ENCODE results near the gene PTPRK. TPM values are rescaled to one million over a fixed set of nuclear protein-coding genes. Genes with fewer than 3 reads are reported as not detected.

Gene PTPRK
- total RNA-seq, 1 experiment from 2014 or later = 34.2 TPM

- Histone ChIP-seq H3K27ac (ENCODE audit: low read depth, low read length) (no peak overlapping the region), H3K27me3 (ENCODE audit: insufficient read depth, low read length) (no peaks in the 10 kb centered on the region), H3K9me3 (ENCODE audit: control insufficient read depth in 1 of 2, insufficient read depth in 1 of 2, low read depth in 1 of 2, low read length in 2 of 2) (no peaks in the 10 kb centered on the region), H3K4me2 (ENCODE audit: low read length) (no peak overlapping the region), H3K36me3 (ENCODE audit: control insufficient read depth in 1 of 2, insufficient read depth in 2 of 2, low read length in 2 of 2) (no peaks in the 10 kb centered on the region), H3K9me2 (ENCODE audit: insufficient read depth) (no peaks in the 10 kb centered on the region), H3K4me1 (ENCODE audit: control insufficient read depth in 1 of 2, insufficient read depth in 2 of 2, low read length in 2 of 2) (no peaks in the 10 kb centered on the region), H2AFZ (ENCODE audit: low read depth, low read length, poor library complexity, severe bottlenecking) (no peak overlapping the region), H3K79me2 (ENCODE audit: insufficient read depth, low read length) (no peaks in the 10 kb centered on the region), H3K4me3 (replicated peaks in 1 of 2; ENCODE audit: low read depth in 1 of 2, low read length in 2 of 2) (no peak overlapping the region), H4K20me1 (ENCODE audit: insufficient read depth) (no peaks in the 10 kb centered on the region), H3K9ac (ENCODE audit: low read length) (no peak overlapping the region)
- no peak for TF ChIP-seq TCF7L2 (IDR thresholded peaks at IDR 0.05; ENCODE audit: borderline replicate concordance, extremely low read depth, insufficient read depth, insufficient read length)
- ATAC-seq (no peak), DNase-seq (ENCODE audit: low read depth, low spot score) (no peak)
- BruUV-seq (replicated peaks) = no TSS peak
- ChIA-PET POLR2A (no interaction called here), RAD21 (ENCODE audit: low non-redundant PET in 1 of 2, low total read pairs in 2 of 2, uncharacterized antibody in 2 of 2, unreplicated experiment in 2 of 2) (no interaction called here), CTCF (no interaction called here)
- intact Hi-C loops (cut with micrococcal nuclease) = no loop called here
Measured at GRCh38 chr6:128388380-128388779, 132.0 kb downstream of the PTPRK start.

GRCh38 chr6:128380891-128381290, 139.5 kb downstream of the PTPRK start:
- H3K36me3 ChIP-seq (ENCODE audit: control insufficient read depth in 1 of 2, insufficient read depth in 2 of 2, low read length in 2 of 2) = no peaks in the 10 kb centered on the region
- RAD21 ChIA-PET (ENCODE audit: low non-redundant PET in 1 of 2, low total read pairs in 2 of 2, uncharacterized antibody in 2 of 2, unreplicated experiment in 2 of 2) = no interaction called here
- intact Hi-C loops (cut with micrococcal nuclease) = no loop called here
- no peak overlapping the region for H3K4me2 ChIP-seq (ENCODE audit: low read length)
- H3K79me2 ChIP-seq (ENCODE audit: insufficient read depth, low read length) = 0 out of 2 replicates have a peak, but pooled peaks cover 2% of the 10 kb centered on the region
- no peak overlapping the region for H3K9ac ChIP-seq (ENCODE audit: low read length)
- no peaks in the 10 kb centered on the region for H3K4me1 ChIP-seq (ENCODE audit: control insufficient read depth in 1 of 2, insufficient read depth in 2 of 2, low read length in 2 of 2)
- BruUV-seq (replicated peaks) = no TSS peak
- H3K27ac ChIP-seq (ENCODE audit: low read depth, low read length) = no peak overlapping the region
- H4K20me1 ChIP-seq (ENCODE audit: insufficient read depth) = no peaks in the 10 kb centered on the region
- ATAC-seq (no peak), DNase-seq (ENCODE audit: low read depth, low spot score) (no peak)
- POLR2A ChIA-PET = no interaction called here
- H3K27me3 ChIP-seq (ENCODE audit: insufficient read depth, low read length) = no peaks in the 10 kb centered on the region
- H3K4me3 ChIP-seq (replicated peaks in 1 of 2; ENCODE audit: low read depth in 1 of 2, low read length in 2 of 2) = no peak overlapping the region
- TF ChIP-seq EZH2phosphoT487 (IDR thresholded peaks at IDR 0.05; ENCODE audit: borderline replicate concordance) (no peak), YY1 (IDR thresholded peaks at IDR 0.05; ENCODE audit: extremely low read depth, insufficient replicate concordance, low read depth, low read length) (no peak), POLR2AphosphoS5 (IDR thresholded peaks at IDR 0.05; ENCODE audit: low read depth, low read length) (no peak), TCF7L2 (IDR thresholded peaks at IDR 0.05; ENCODE audit: borderline replicate concordance, extremely low read depth, insufficient read depth, insufficient read length) (no peak), FOSL1 (IDR thresholded peaks at IDR 0.05; ENCODE audit: low read depth) (no peak), EGR1 (IDR thresholded peaks at IDR 0.05; ENCODE audit: low read depth) (no peak), SRF (IDR thresholded peaks at IDR 0.05; ENCODE audit: low read depth) (no peak), REST (IDR thresholded peaks at IDR 0.05; ENCODE audit: low read depth) (no peak)
- peaks cover 0 to 7% of the 10 kb centered on the region in 2 experiments; a peak in 1 of 4 replicates for H3K9me3 ChIP-seq (ENCODE audit: control insufficient read depth in 1 of 2, insufficient read depth in 1 of 2, low read depth in 1 of 2, low read length in 2 of 2)
- no peaks in the 10 kb centered on the region for H3K9me2 ChIP-seq (ENCODE audit: insufficient read depth)
- H2AFZ ChIP-seq (ENCODE audit: low read depth, low read length, poor library complexity, severe bottlenecking) = no peak overlapping the region
- CTCF ChIA-PET = no interaction called here
